T-helper 1 cell treated with Interleukin-12 subunit alpha and Interleukin-12 subunit beta and Interleukin-4 antibody, amounts not matched to agents 30 μg/mL and 1 μg/mL, for 36 hours (primary cell): ENCODE measurements around the gene ADD1.

Experiments used
- H3K27ac Mint-ChIP-seq: one replicate; pipeline ENCODE4 v1.8.0; 2021; ENCODE audit warnings: mild to moderate bottlenecking, mixed read lengths
- H3K27me3 Mint-ChIP-seq: one replicate; pipeline ENCODE4 v1.8.0; 2021; ENCODE audit warnings: low read depth, mixed read lengths
- H3K36me3 Mint-ChIP-seq: one replicate; pipeline ENCODE4 v1.8.0; 2021; ENCODE audit warnings: low read depth, mixed read lengths
- H3K4me1 Mint-ChIP-seq: one replicate; pipeline ENCODE4 v1.8.0; 2021; ENCODE audit warnings: low read depth, mixed read lengths
- H3K4me3 Mint-ChIP-seq: one replicate; pipeline ENCODE4 v1.8.0; 2021; ENCODE audit warnings: mild to moderate bottlenecking, moderate library complexity, mixed read lengths
- H3K9me3 Mint-ChIP-seq: one replicate; pipeline ENCODE4 v1.8.0; 2021; ENCODE audit warnings: mixed read lengths

Gene ADD1

GRCh38 chr4:2802618-2803531 lies 40.8 kb upstream of the ADD1 start:
- peaks cover 28% of the 10 kb centered on the region for H3K4me1 Mint-ChIP-seq
- H3K9me3 Mint-ChIP-seq = no peaks in the 10 kb centered on the region
- no peak overlapping the region for H3K27ac Mint-ChIP-seq
- H3K27me3 Mint-ChIP-seq = no peaks in the 10 kb centered on the region
- H3K36me3 Mint-ChIP-seq = no peaks in the 10 kb centered on the region
- H3K4me3 Mint-ChIP-seq = no peak overlapping the region

GRCh38 chr4:2803624-2804448 lies 39.8 kb upstream of the ADD1 start:
- Mint-ChIP-seq H3K27me3 (no peaks in the 10 kb centered on the region), H3K27ac (no peak overlapping the region), H3K9me3 (no peaks in the 10 kb centered on the region), H3K4me1 (peaks cover 19% of the 10 kb centered on the region), H3K36me3 (no peaks in the 10 kb centered on the region), H3K4me3 (no peak overlapping the region)

DNA sequence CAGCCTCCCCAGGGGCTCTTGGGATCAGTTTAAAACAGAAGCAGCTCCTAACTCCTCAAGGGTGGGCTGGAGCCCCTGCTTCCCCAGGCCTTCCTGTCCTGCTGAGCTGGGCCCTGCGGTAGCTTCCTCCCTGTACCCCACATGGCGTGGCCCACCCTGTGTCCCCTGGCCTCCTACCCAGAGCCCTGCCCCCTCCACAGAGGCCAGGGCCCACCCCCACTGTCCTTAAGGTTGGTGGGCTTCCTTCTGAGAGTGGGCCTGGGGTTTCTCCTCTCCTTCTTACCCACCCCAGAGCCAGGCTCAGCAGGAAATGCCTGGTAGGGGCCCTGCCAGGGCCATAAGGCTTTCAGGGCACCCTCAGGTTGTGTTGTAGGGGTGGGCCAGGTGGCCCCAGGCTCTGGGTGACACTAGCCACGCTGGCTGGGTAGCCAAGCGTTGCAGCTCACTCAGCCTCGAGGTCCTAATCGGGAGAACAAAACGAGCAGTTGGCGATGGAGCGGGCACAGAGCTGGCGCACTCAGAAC lies 39.1 kb upstream of the ADD1 start:
- Mint-ChIP-seq H3K36me3 (no peaks in the 10 kb centered on the region), H3K9me3 (no peaks in the 10 kb centered on the region), H3K27me3 (no peaks in the 10 kb centered on the region), H3K27ac (no peak overlapping the region), H3K4me1 (peaks cover 18% of the 10 kb centered on the region), H3K4me3 (no peak overlapping the region)

DNA sequence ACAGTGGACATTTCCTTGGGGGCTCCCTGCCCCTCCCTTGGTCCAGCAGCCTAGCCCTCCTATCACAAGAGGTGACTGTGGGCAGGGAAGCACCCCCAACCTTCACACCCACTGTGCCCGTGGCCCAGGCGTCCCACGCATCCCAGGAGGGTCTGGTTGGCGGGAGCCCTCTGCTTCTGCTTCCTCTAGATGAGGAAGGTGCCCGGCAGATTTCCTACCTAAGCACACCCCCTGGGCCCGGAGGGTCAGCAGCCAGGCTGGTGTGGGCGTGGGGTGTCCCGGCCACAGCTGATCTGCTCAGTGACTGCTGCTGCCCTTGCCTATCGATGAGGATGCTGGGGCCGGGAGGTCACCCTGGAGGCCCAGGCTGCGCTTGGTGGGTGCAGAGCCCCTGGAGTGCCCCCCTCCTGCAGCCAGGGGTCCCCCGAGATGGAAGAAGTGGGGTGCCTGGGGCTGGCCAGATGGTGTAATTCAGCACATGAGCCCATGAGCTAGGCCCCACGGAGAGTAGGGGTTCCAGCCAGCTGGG lies 38.6 kb upstream of the ADD1 start:
- no peaks in the 10 kb centered on the region for H3K9me3 Mint-ChIP-seq

GRCh38 chr4:2805712-2806389 lies 37.8 kb upstream of the ADD1 start:
- Mint-ChIP-seq H3K4me3 (no peak overlapping the region), H3K27me3 (no peaks in the 10 kb centered on the region), H3K4me1 (peaks cover 16% of the 10 kb centered on the region), H3K27ac (no peak overlapping the region), H3K9me3 (no peaks in the 10 kb centered on the region), H3K36me3 (no peaks in the 10 kb centered on the region)

More for the DNA sequence above, 38.6 kb upstream of the ADD1 start:
- Mint-ChIP-seq H3K27ac (no peak overlapping the region), H3K36me3 (no peaks in the 10 kb centered on the region), H3K27me3 (no peaks in the 10 kb centered on the region), H3K4me1 (peaks cover 16% of the 10 kb centered on the region), H3K4me3 (no peak overlapping the region)

DNA sequence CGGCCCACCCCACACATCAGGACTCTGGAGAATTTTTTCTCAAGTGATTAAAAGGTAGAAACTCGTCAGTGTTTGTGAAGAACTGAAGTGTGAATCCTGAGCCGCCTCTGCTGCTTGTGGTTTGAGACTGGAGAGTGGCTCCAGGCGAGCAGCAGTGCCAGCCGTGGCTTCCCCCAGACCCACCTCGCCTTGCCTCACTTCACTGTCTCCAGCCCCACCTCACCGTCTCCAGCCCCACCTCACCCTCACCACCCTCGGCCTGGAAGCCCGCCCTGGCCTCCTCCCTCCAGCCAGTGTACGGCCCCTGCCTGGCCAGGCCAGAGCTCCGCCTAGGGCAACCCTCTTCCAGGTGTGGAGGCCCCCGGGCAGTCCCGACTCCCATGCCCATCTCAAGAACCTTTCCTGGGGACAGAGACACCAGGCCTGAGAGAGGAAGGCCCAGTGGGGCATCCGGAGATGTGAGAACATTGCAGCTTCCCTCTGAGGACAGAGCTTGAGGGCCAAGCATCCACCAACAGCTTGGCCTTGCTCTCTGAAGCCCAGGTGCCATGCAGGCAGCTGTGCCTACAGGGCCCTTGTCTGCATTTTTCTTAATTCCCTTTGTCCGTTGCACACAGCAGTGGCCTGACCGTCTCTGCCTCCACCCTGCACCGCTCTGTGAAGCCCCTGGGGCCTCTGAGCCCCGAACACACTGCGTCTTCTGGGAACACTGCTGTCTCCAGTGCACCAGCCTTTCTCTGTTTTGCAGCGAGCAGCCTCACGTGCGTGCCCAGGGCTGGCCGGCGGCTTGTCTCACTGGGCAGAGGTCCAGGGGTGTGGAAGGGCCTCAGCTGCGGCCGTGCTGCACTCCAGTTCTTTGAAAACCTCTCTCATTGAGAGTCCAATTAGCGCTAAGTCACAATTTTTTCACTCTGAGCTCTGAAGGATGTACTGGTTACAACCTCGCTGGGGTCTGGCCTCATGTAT lies 37.0 kb upstream of the ADD1 start:
- H3K4me1 Mint-ChIP-seq = peaks cover 16% of the 10 kb centered on the region

GRCh38 chr4:2807571-2807970 lies 36.1 kb upstream of the ADD1 start:
- Mint-ChIP-seq H3K9me3 (no peaks in the 10 kb centered on the region), H3K4me3 (no peak overlapping the region), H3K27ac (peak overlapping the region; percentile 15), H3K27me3 (no peaks in the 10 kb centered on the region), H3K36me3 (peaks cover 4% of the 10 kb centered on the region), H3K4me1 (peaks cover 18% of the 10 kb centered on the region)

More for the DNA sequence above, 37.0 kb upstream of the ADD1 start:
- Mint-ChIP-seq H3K4me3 (no peak overlapping the region), H3K36me3 (no peaks in the 10 kb centered on the region), H3K27me3 (no peaks in the 10 kb centered on the region), H3K9me3 (no peaks in the 10 kb centered on the region), H3K27ac (no peak overlapping the region)

GRCh38 chr4:2808001-2808400 lies 35.6 kb upstream of the ADD1 start:
- Mint-ChIP-seq H3K9me3 (no peaks in the 10 kb centered on the region), H3K4me1 (peaks cover 18% of the 10 kb centered on the region), H3K27me3 (no peaks in the 10 kb centered on the region), H3K27ac (no peak overlapping the region), H3K4me3 (no peak overlapping the region), H3K36me3 (peaks cover 8% of the 10 kb centered on the region)

DNA sequence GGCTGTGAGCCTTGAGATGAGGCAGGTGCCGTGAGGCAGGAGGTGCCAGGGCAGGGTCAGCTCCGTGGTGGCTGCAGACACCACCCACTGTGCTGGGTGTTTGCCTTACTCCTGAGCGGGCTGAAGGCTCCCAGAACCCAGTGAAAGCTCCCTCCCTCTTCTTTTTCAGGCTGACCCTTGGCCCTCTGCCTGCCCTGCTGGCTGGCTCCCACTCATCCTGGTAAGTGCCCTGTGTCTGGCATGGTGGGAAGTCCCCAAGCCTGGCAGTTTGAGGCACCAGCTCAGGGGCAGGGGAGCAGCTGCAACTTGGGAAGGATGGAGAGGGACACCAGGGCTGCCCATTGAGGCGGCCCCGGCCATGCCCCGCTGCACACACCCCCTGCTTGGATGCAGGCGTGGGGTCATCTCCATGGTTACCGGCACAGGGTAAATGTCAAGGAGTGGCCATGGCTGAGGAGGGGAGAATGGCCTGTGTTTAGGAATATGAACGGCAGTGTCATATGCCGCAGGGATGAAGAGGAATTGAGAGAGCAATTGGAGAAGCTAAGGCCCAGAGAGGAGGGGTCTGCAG lies 33.9 kb upstream of the ADD1 start:
- H3K27ac Mint-ChIP-seq = no peak overlapping the region

GRCh38 chr4:2810388-2810787 lies 33.3 kb upstream of the ADD1 start:
- no peak overlapping the region for H3K4me3 Mint-ChIP-seq
- no peak overlapping the region for H3K27ac Mint-ChIP-seq
- H3K36me3 Mint-ChIP-seq = peaks cover 14% of the 10 kb centered on the region
- H3K27me3 Mint-ChIP-seq = no peaks in the 10 kb centered on the region
- no peaks in the 10 kb centered on the region for H3K9me3 Mint-ChIP-seq
- peaks cover 37% of the 10 kb centered on the region for H3K4me1 Mint-ChIP-seq

More for the DNA sequence above, 33.9 kb upstream of the ADD1 start:
- Mint-ChIP-seq H3K36me3 (peaks cover 14% of the 10 kb centered on the region), H3K4me3 (no peak overlapping the region), H3K4me1 (peaks cover 30% of the 10 kb centered on the region), H3K9me3 (no peaks in the 10 kb centered on the region), H3K27me3 (no peaks in the 10 kb centered on the region)

GRCh38 chr4:2811830-2812611 lies 31.6 kb upstream of the ADD1 start:
- H3K4me1 Mint-ChIP-seq = peaks cover 51% of the 10 kb centered on the region
- H3K27me3 Mint-ChIP-seq = no peaks in the 10 kb centered on the region
- H3K9me3 Mint-ChIP-seq = no peaks in the 10 kb centered on the region
- H3K27ac Mint-ChIP-seq = peak overlapping the region; percentile 93
- peak overlapping the region; percentile 92 for H3K4me3 Mint-ChIP-seq
- H3K36me3 Mint-ChIP-seq = peaks cover 22% of the 10 kb centered on the region

DNA sequence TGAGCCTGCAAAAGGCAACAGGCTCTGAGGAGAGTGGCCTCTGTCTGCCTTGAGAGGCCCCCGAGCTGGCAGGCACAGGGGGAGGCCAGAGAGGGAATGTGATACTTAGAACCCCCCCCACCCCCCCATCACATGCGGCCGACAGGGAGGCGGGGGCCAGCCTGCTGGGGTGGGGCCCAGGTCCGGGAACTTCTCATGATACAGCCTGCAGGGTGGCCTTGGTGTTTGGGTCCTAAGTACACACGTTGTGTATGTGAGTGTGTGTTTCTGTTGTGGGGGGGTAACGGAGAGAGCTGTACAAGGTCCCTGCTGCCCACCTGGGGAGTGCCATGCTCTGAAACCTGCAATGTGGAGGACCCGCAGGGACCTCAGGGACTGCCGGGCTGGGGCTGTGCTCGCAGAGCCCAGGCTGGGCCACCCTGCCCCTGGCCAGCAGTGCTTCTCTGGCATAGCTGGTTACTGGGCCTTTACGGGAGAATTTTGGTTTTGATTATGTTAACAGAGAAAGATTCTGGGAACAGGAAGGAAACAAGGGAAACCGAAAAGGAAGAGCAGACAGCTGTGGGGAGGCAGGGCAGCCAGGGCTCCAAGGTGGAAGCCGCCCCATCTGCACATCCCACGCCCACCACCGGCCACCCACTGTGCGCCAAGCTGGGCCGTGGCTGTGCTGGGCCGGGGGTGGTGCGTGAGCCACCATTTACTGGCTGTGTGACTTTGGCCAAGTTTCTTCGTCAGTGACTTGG lies 30.9 kb upstream of the ADD1 start:
- no peaks in the 10 kb centered on the region for H3K9me3 Mint-ChIP-seq
- peaks cover 52% of the 10 kb centered on the region for H3K4me1 Mint-ChIP-seq
- H3K36me3 Mint-ChIP-seq = peaks cover 27% of the 10 kb centered on the region
- peak overlapping the region; percentile 93 for H3K27ac Mint-ChIP-seq
- H3K4me3 Mint-ChIP-seq = peak overlapping the region; percentile 92
- no peaks in the 10 kb centered on the region for H3K27me3 Mint-ChIP-seq
